ENCODE results near the gene GINS3. TPM values are rescaled to one million over a fixed set of nuclear protein-coding genes. Genes with fewer than 3 reads are reported as not detected.

The GINS3 gene
- total RNA-seq, 1 donor from 2014 or later: 6.4 TPM

DNA sequence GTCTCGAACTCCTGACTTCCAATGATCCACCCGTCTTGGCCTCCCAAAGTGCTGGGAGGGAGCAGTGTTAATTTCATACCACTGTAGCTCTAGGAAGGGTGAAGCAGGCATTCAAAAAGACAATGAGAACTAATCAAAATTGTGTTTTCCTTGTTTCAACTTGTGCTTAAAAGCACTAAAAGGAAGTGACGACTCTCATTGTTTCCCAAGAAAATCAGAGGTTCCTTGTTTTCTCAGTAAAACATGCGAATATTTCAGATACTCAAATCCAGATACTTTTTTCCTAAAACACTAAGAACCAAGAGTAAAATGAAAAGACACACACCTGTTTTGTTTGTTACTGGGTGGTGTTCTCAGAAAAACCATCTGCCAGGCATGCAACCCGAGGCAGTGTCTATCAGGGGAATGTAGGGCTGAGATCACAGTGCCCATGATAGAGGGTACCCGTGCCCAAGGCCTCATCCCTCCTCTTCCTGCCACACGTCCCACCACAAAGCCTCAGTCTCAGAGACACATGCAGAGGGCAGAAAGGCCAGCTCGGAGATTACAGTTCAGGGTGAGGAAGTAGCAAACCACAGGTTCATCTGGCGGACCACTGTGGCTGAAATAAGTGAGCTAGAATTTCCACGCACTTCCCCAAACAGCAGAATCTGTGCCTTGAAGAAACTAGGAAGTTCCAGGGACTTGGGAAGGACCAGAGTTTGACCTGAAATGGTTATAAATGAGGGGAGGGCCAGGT, 33.7 kb downstream of the GINS3 start:
- DNase-seq (ENCODE audit: low read depth): no peak
- Histone ChIP-seq H3K27me3 (ENCODE audit: control insufficient read depth, insufficient read depth, low read length) (peaks cover 6% of the 10 kb centered on the region), H3K36me3 (ENCODE audit: control insufficient read depth, insufficient read depth, low read length) (no peaks in the 10 kb centered on the region), H3K4me3 (ENCODE audit: low read depth, low read length) (no peak overlapping the region)
- TF ChIP-seq, protein P1, sequence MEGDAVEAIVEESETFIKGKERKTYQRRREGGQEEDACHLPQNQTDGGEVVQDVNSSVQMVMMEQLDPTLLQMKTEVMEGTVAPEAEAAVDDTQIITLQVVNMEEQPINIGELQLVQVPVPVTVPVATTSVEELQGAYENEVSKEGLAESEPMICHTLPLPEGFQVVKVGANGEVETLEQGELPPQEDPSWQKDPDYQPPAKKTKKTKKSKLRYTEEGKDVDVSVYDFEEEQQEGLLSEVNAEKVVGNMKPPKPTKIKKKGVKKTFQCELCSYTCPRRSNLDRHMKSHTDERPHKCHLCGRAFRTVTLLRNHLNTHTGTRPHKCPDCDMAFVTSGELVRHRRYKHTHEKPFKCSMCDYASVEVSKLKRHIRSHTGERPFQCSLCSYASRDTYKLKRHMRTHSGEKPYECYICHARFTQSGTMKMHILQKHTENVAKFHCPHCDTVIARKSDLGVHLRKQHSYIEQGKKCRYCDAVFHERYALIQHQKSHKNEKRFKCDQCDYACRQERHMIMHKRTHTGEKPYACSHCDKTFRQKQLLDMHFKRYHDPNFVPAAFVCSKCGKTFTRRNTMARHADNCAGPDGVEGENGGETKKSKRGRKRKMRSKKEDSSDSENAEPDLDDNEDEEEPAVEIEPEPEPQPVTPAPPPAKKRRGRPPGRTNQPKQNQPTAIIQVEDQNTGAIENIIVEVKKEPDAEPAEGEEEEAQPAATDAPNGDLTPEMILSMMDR (IDR thresholded peaks at IDR 0.05; ENCODE audit: insufficient read depth, low read length, poor library complexity, severe bottlenecking): no peak

DNA sequence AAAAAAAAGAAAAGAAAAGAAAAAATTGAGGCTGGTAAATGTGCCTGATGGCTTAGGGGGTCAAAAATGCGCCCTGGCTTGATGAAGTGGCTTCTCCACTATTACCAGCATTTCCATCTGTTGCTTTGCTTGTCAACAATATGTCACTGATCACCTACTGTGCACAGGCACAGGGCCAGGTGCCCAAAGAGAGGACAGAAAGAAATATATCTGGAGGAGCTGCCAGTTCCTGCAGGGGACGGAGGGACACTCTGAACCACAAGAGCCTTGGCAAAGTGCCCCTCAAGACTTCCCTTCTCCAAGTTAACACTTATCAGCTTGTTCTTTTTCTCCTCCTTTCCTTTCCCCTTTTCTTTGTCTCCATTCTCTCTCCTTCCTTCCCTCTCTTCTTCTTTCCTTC, 34.7 kb downstream of the GINS3 start:
- no peak for DNase-seq (ENCODE audit: low read depth)
- Histone ChIP-seq H3K36me3 (ENCODE audit: control insufficient read depth, insufficient read depth, low read length) (no peaks in the 10 kb centered on the region), H3K27me3 (ENCODE audit: control insufficient read depth, insufficient read depth, low read length) (peaks cover 14% of the 10 kb centered on the region), H3K4me3 (ENCODE audit: low read depth, low read length) (no peak overlapping the region)
- TF ChIP-seq, protein P1 (IDR thresholded peaks at IDR 0.05; ENCODE audit: insufficient read depth, low read length, poor library complexity, severe bottlenecking): no peak

DNA sequence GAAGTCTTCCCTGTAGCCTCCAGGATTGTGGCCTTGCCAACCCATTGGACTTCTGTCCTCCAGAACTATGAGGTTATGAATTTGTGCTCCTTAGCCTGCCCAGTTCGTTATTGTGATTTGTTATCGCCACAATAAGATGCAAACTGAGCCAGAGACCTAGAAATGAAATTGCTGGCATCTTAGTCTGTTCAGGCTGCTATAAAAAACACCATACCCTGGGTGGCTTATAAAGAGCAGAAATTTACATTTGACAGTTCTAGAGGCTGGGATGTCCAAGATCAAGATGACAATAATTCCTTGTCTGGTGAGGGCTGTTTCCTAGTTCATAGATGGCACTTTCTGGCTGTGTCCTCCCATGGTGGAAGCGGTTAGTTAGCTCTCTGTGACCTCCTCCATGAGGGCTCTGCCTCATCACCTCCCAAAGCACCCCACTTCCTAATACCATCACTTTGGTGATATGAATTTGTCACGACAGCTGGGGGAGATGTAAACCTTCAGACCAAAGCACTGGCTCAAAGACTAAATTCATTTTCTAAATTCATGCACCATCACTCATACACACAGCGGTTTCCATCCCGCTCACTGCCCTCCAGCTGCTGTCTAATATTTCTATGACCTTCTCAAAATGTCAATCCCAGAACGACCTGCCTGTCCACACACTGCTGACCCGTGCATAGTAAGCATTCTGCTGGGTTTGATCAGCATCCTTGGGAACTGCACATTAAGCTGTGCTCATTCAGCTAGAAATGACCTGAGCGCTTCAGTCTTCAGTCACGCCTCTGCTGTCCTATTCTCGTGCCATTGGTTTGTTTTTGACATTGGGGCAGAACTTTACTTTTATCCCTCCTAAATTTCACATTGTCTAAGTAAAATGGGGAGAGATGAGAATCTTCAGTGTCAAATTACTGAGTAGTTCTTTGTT, 36.6 kb downstream of the GINS3 start:
- TF ChIP-seq, protein P1 (IDR thresholded peaks at IDR 0.05; ENCODE audit: insufficient read depth, low read length, poor library complexity, severe bottlenecking): no peak

DNA sequence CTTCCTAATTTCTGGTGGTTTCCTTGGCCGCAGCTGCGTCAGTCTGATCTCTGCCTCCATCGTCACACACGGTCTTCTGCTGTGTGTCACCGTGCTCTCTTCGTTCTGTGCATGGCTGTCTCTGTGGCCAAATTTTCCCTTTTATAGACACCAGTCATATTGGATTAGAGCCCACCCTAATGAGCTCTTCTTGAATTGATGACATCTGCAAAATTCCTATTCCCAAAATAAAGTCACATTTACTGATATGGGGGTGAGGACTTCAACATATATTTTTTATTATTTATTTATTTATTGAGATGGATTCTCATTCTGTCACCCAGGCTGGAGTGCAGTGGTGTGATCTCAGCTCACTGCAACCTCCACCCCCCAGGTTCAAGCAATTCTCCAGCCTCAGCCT, 38.4 kb downstream of the GINS3 start:
- DNase-seq (ENCODE audit: low read depth): no peak
- TF ChIP-seq, protein P1 (IDR thresholded peaks at IDR 0.05; ENCODE audit: insufficient read depth, low read length, poor library complexity, severe bottlenecking): no peak
- Histone ChIP-seq H3K36me3 (ENCODE audit: control insufficient read depth, insufficient read depth, low read length) (no peaks in the 10 kb centered on the region), H3K4me3 (ENCODE audit: low read depth, low read length) (no peak overlapping the region), H3K27me3 (ENCODE audit: control insufficient read depth, insufficient read depth, low read length) (peaks cover 14% of the 10 kb centered on the region)

More for the DNA sequence above, 36.6 kb downstream of the GINS3 start:
- no peak for DNase-seq (ENCODE audit: low read depth)
- Histone ChIP-seq H3K4me3 (ENCODE audit: low read depth, low read length) (no peak overlapping the region), H3K27me3 (ENCODE audit: control insufficient read depth, insufficient read depth, low read length) (peaks cover 14% of the 10 kb centered on the region), H3K36me3 (ENCODE audit: control insufficient read depth, insufficient read depth, low read length) (no peaks in the 10 kb centered on the region)

DNA sequence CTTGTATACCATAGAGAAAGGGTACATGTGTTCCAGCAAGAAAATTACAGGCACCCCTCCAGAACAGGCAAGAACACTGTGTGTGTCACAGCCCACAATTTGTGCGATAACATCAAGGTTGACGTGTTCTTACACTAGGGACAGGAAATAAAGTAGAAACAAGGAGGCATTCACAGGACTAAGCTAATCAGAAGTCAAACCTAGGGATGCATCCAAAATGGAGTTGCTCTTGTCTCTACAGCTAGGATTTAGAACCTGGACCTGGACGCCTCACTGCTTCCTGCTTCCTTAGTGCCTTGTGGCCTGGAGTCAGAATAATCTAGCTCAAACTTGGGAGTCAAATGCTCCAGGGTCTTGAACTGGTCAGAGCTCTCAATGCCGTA, 41.3 kb downstream of the GINS3 start:
- H3K36me3 ChIP-seq (ENCODE audit: control insufficient read depth, insufficient read depth, low read length): no peaks in the 10 kb centered on the region
- peaks cover 9% of the 10 kb centered on the region for H3K27me3 ChIP-seq (ENCODE audit: control insufficient read depth, insufficient read depth, low read length)
- no peak overlapping the region for H3K4me3 ChIP-seq (ENCODE audit: low read depth, low read length)
- DNase-seq (ENCODE audit: low read depth): no peak
- TF ChIP-seq, protein P1 (IDR thresholded peaks at IDR 0.05; ENCODE audit: insufficient read depth, low read length, poor library complexity, severe bottlenecking): no peak

All from kidney epithelial cell (primary cell).